ENCODE results near the gene FRMD4A.

The FRMD4A gene

DNA sequence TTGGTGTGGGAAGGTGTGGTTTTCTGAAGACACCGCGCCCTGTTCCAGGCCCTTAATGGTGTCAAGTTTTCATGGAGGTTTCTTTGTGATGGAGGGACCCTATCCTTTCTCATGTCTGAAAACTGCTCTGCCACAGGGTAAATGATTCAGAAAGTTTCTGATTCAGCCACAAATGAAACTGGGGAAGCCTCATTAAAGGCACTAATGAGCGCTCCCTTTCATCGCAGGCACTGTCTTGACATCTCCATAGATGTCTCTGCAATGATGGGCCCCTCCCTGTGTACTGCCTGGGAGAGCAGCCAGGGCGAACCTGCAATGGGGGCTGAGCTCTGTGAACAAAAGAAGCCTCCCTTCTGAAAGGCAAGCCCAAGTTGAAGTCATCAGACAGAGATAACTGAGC lies 388.7 kb downstream of the FRMD4A start:
- FAIRE-seq (no peak), DNase-seq (ENCODE audit: insufficient read length, low spot score) (no peak)
- no peak for TF ChIP-seq TAF1 (IDR thresholded peaks at IDR 0.05; ENCODE audit: low read depth, low read length)
- no peak for TF ChIP-seq POU2F2 (IDR thresholded peaks at IDR 0.05; ENCODE audit: low read depth, low read length)
- TF ChIP-seq POLR2A (IDR thresholded peaks at IDR 0.05; ENCODE audit: low read depth, low read length): no peak
- no peak for TF ChIP-seq PAX5 (IDR thresholded peaks at IDR 0.05; ENCODE audit: insufficient read depth, low read length, severe bottlenecking)
- no peak for TF ChIP-seq POLR2AphosphoS5 (IDR thresholded peaks at IDR 0.05; ENCODE audit: low read depth, low read length)
- no peak for TF ChIP-seq SPI1 (IDR thresholded peaks at IDR 0.05; ENCODE audit: low read depth, low read length)

DNA sequence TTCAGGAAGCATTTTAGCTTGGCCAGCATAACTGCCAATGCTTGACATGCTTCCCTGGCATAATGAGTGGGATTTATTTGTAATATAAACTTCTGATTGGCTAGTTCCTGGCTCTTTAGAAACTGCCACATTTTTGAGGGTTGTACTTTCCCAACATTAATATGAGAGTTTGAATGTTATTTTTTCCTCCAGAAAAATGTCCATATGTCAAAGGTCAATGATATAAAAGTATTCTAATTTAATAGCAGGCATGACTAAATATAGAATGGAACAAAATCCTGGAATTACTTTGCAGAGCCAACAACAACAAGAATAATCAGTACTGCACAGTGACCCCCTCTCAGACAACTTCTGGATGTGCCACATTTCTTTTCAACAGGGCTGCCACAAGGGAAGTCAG lies 391.3 kb downstream of the FRMD4A start:
- FAIRE-seq: no peak

DNA sequence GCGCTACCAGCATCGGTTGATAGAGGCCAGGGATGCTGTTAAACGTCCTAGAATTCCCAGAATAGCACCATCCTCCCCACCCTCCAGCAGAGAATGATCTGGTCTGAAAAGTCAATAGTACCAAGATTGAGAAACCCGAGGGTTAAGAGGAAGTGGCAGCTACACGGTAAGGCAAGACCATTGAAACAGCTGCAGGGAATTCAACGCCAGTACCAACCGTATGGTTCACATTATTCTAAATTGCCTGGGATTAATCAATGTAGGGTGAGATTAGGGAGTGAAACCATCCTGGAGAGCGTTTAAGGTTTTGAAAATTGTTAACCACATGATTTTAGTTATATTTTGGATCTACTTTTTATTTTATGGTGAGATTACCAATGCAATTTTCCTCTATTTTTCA lies 391.8 kb downstream of the FRMD4A start:
- no peak for DNase-seq (ENCODE audit: insufficient read length, low spot score)
- TF ChIP-seq POLR2A (IDR thresholded peaks at IDR 0.05; ENCODE audit: low read depth, low read length) (no peak), PAX5 (IDR thresholded peaks at IDR 0.05; ENCODE audit: insufficient read depth, low read length, severe bottlenecking) (no peak), POLR2AphosphoS5 (IDR thresholded peaks at IDR 0.05; ENCODE audit: low read depth, low read length) (no peak), SPI1 (IDR thresholded peaks at IDR 0.05; ENCODE audit: low read depth, low read length) (no peak), TAF1 (IDR thresholded peaks at IDR 0.05; ENCODE audit: low read depth, low read length) (no peak)
- FAIRE-seq: no peak

More for the DNA sequence above, 391.3 kb downstream of the FRMD4A start:
- TF ChIP-seq TAF1 (IDR thresholded peaks at IDR 0.05; ENCODE audit: low read depth, low read length): no peak
- no peak for TF ChIP-seq POU2F2 (IDR thresholded peaks at IDR 0.05; ENCODE audit: low read depth, low read length)
- no peak for TF ChIP-seq PAX5 (IDR thresholded peaks at IDR 0.05; ENCODE audit: insufficient read depth, low read length, severe bottlenecking)
- TF ChIP-seq POLR2A (IDR thresholded peaks at IDR 0.05; ENCODE audit: low read depth, low read length): no peak
- no peak for TF ChIP-seq POLR2AphosphoS5 (IDR thresholded peaks at IDR 0.05; ENCODE audit: low read depth, low read length)
- no peak for TF ChIP-seq SPI1 (IDR thresholded peaks at IDR 0.05; ENCODE audit: low read depth, low read length)
- no peak for DNase-seq (ENCODE audit: insufficient read length, low spot score)

DNA sequence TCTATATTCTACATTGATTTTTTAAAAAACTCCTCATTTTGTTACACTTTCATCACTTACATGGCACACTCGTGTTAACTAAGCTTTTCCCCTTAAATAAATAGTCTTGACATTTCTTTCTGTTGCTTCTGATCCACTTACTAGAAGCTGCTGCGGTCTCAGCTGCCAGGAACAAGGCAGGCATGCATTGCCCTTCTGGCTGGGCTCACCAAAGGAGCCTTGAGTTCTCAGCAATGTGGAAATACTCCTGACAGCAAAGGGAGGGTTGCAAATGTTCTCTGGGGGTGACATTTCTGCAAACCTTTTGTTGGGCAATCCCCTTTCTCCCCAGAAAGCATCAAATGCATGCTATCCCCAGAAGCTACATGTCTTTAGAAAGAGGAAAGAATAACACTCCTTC lies 393.9 kb downstream of the FRMD4A start:
- FAIRE-seq (no peak), DNase-seq (ENCODE audit: insufficient read length, low spot score) (no peak)
- TF ChIP-seq PAX5 (IDR thresholded peaks at IDR 0.05; ENCODE audit: insufficient read depth, low read length, severe bottlenecking): no peak
- TF ChIP-seq TAF1 (IDR thresholded peaks at IDR 0.05; ENCODE audit: low read depth, low read length): no peak
- no peak for TF ChIP-seq POLR2A (IDR thresholded peaks at IDR 0.05; ENCODE audit: low read depth, low read length)
- TF ChIP-seq SPI1 (IDR thresholded peaks at IDR 0.05; ENCODE audit: low read depth, low read length): no peak
- TF ChIP-seq POU2F2 (IDR thresholded peaks at IDR 0.05; ENCODE audit: low read depth, low read length): no peak
- TF ChIP-seq POLR2AphosphoS5 (IDR thresholded peaks at IDR 0.05; ENCODE audit: low read depth, low read length): no peak

DNA sequence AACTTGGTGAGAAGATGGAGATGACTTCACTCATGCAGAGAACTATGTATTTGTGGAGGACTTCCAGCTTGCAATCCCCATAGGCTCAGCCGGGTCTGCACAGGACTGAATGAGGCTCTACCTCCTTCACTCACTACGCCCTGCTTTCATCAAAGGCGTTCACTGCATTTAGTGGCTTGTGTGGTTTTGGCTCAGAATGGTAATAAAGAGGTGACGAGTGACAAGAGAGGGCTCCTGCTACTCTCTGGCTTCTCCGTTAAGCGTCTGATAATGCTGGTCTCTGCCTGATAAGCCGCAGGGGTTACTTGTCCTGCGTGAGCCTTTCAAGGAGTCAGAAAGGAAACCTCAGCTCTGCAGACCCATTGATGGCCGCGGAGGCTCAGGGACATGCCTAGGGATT lies 400.6 kb downstream of the FRMD4A start:
- FAIRE-seq (no peak), DNase-seq (ENCODE audit: insufficient read length, low spot score) (no peak)
- TF ChIP-seq POLR2AphosphoS5 (IDR thresholded peaks at IDR 0.05; ENCODE audit: low read depth, low read length): no peak
- TF ChIP-seq PAX5 (IDR thresholded peaks at IDR 0.05; ENCODE audit: insufficient read depth, low read length, severe bottlenecking): no peak
- no peak for TF ChIP-seq POU2F2 (IDR thresholded peaks at IDR 0.05; ENCODE audit: low read depth, low read length)
- TF ChIP-seq POLR2A (IDR thresholded peaks at IDR 0.05; ENCODE audit: low read depth, low read length): no peak
- no peak for TF ChIP-seq TAF1 (IDR thresholded peaks at IDR 0.05; ENCODE audit: low read depth, low read length)

DNA sequence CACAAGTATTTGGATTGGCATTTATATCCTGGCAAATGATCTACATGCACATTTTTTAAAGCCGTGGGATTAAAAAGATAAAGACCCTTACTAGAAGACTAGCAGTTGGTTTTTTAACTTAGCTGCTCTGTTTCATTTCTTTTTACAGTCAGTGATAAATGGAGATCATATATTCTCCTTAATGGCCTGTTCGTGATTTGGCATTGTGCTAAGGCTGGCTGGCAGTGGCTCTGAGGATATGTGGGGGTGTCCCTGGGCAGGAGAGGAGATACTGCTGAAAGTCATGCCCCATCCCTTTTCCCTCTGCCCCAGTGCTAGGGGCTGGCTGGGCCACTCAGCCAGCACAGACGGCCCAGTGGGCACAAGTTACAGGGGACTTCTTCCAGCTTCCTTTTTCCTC lies 402.3 kb downstream of the FRMD4A start:
- FAIRE-seq: no peak
- no peak for DNase-seq (ENCODE audit: insufficient read length, low spot score)
- TF ChIP-seq POLR2A (IDR thresholded peaks at IDR 0.05; ENCODE audit: low read depth, low read length) (no peak), SPI1 (IDR thresholded peaks at IDR 0.05; ENCODE audit: low read depth, low read length) (no peak), POLR2AphosphoS5 (IDR thresholded peaks at IDR 0.05; ENCODE audit: low read depth, low read length) (no peak), POU2F2 (IDR thresholded peaks at IDR 0.05; ENCODE audit: low read depth, low read length) (no peak), TAF1 (IDR thresholded peaks at IDR 0.05; ENCODE audit: low read depth, low read length) (no peak)

DNA sequence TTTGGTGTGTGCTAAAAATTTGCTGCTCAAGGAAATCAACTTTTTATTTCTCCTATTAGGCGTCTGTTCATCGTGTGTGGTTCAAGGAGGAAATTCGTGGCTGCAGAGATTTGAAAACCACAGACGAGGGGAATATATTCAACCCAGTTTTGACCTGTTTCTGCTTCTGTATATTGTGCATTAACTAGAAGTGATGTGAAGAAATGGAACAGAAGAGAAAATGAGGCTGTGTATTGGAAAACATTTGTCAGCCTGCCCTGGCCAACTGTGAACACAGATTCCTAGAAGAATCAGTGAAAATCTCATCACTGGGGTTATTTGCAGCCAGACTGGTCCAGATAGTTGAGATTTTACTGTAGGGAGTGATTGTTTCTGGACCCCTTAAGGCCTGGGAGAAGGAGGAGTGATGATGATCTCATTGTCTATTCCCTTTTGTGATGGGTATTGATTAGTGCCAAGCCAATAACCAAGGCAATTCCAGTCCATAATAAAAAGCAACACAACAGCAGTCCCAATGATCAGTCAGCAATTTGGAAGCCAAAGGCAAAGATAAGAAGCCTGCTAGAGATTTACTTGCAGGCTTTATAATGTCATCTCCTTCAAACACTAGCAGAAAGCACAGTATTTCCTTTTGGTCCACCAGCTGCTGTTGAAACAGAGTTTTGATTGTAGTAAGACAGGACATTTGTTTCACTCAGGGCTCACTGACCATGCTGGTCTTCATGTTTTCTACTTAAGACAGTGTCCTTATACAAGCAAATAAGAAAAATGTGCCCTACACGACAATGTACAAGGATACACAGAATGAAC lies 404.5 kb downstream of the FRMD4A start:
- TF ChIP-seq POLR2A (IDR thresholded peaks at IDR 0.05; ENCODE audit: low read depth, low read length) (no peak), TAF1 (IDR thresholded peaks at IDR 0.05; ENCODE audit: low read depth, low read length) (no peak), SPI1 (IDR thresholded peaks at IDR 0.05; ENCODE audit: low read depth, low read length) (no peak), POLR2AphosphoS5 (IDR thresholded peaks at IDR 0.05; ENCODE audit: low read depth, low read length) (no peak), POU2F2 (IDR thresholded peaks at IDR 0.05; ENCODE audit: low read depth, low read length) (no peak), PAX5 (IDR thresholded peaks at IDR 0.05; ENCODE audit: insufficient read depth, low read length, severe bottlenecking) (no peak)
- DNase-seq (ENCODE audit: insufficient read length, low spot score) (no peak), FAIRE-seq (peak; percentile 41)

DNA sequence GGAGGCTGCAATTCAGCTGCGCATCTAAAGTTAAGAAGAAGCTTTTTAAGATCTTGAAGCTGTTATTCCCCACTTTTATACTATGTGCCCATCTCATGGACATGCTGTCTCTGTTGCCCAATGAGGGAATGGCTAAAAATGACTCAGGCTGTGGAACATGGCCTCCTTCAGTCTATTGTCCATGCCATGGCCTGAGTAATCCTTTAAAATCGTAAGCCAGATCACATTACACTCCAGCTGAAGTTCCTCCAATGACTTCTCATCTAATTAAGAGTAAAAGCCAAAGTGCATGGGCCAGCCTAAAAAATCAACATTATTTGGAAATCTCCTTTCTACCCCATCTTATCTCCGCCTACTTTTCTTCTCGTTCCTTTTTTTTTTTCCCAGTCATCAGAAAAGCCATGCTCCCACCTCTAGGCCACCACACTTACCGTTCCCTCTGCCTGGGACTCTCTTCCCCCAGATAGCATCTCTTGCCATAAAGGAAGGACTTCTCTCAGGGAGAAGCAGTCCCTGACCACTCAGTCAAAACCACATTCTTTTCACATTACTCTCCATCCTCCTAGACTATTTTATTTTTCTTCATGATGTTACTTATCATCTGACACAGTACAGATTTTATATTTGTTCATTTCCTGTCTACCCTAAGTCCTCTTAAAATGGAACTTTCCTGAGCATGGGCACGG lies 406.5 kb downstream of the FRMD4A start:
- FAIRE-seq: no peak
- TF ChIP-seq POLR2AphosphoS5 (IDR thresholded peaks at IDR 0.05; ENCODE audit: low read depth, low read length): no peak
- TF ChIP-seq SPI1 (IDR thresholded peaks at IDR 0.05; ENCODE audit: low read depth, low read length): no peak
- TF ChIP-seq POU2F2 (IDR thresholded peaks at IDR 0.05; ENCODE audit: low read depth, low read length): no peak
- TF ChIP-seq POLR2A (IDR thresholded peaks at IDR 0.05; ENCODE audit: low read depth, low read length): no peak
- no peak for TF ChIP-seq PAX5 (IDR thresholded peaks at IDR 0.05; ENCODE audit: insufficient read depth, low read length, severe bottlenecking)
- no peak for TF ChIP-seq TAF1 (IDR thresholded peaks at IDR 0.05; ENCODE audit: low read depth, low read length)
- no peak for DNase-seq (ENCODE audit: insufficient read length, low spot score)

DNA sequence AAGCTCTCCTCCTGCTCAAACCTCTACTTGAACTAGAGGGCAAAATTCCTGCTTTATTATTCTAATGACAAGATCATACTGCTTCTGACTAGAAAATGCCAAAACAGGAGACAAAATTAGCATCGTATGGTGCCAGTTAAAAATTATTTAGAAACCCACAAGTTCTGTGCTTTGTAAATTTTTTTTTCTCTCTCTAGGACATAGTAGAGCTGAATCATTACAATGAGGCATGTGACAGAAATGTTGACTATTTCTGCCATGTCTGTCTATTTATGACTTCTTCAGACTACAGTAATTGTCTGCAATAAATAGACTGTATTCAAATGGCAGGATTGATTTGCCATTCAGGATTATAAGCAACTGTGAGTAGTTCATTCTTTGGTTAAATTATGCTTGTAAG lies 408.1 kb downstream of the FRMD4A start:
- DNase-seq (ENCODE audit: insufficient read length, low spot score): no peak

More for the DNA sequence above, 408.1 kb downstream of the FRMD4A start:
- FAIRE-seq: no peak
- TF ChIP-seq POU2F2 (IDR thresholded peaks at IDR 0.05; ENCODE audit: low read depth, low read length): no peak
- TF ChIP-seq POLR2AphosphoS5 (IDR thresholded peaks at IDR 0.05; ENCODE audit: low read depth, low read length): no peak
- no peak for TF ChIP-seq POLR2A (IDR thresholded peaks at IDR 0.05; ENCODE audit: low read depth, low read length)
- no peak for TF ChIP-seq SPI1 (IDR thresholded peaks at IDR 0.05; ENCODE audit: low read depth, low read length)
